HG02642 (cell line): ENCODE data around the gene ZDHHC14.
"Not testable (repeated sequence)": the region's sequence is repeated elsewhere in the genome, so short reads cannot be mapped to it uniquely, and the experiment has no call there.

Experiments used
- ATAC-seq: cut with Tn5 transposase; IDR thresholded peaks from one replicate; pipeline ENCODE4 v1.9.1; 2021; ENCODE audit warnings: mild to moderate bottlenecking; ENCODE audit not compliant: unreplicated experiment, poor library complexity

The ZDHHC14 gene

DNA sequence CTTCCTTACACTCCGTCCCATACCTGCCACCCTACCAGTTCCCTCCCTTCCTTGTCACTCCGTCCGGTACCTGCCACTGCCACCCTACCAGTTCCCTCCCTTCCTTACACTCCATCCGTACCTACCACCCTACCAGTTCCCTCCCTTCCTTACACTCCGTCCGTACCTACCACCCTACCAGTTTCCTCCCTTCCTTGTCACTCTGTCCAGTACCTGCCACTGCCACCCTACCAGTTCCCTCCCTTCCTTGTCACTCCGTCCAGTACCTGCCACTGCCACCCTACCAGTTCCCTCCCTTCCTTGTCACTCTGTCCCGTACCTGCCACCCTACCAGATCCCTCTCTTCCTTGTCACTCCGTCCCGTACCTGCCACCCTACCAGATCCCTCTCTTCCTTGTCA lies 310.6 kb downstream of the ZDHHC14 start:
- not testable (repeated sequence) for ATAC-seq

DNA sequence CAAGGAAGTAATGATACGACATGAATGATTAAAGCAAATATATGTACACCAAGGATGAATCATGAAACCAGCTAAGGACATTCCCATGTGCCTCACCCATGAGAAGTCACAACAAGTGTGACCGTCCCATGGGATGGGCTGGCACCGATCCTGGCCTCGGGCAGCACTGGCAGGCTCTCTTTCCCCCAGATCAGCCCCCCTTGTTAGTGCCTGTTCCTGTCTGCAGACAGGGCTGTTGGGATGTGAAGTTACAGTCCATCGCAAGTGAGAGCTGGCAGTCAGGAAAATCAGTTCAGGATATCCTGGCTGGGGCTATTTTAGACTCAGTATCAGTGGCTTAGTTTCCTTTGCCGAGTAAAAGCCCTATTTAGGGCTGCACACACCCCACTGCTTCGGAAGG lies 312.9 kb downstream of the ZDHHC14 start:
- no peak for ATAC-seq

DNA sequence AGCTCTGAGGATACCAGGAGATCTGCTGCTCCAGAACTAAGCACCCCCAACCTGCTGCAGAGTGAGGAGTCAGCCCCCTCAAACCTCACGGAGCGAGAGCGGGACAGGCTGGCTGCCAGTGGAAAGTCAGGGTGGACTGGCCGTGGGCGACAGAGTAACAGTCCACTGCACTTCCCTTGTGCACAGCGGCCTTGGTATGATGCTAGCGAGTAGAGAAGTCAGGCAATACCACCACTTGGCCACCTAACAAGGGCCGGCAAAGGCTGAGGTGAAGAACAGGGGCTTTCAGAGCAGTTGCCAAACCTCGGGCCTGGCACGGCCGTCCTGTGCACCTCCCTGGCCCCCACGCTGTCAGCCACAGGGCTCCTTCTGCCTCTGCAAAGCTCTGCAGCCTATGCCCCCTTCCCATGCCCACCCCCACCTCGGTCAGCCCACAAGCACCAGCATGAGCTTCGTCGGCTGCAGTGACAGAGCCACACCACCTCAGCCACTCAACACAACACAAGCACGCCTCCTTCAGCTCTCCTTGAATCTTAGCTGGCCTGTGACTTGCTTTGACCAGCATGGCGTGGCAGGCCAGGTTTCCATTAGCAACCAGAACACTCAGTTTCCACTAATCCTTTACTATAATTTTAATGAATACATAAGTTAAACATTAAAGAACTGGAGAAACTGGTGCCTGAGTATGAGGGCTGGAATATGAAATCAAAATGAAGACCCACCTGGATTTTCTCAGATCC lies 314.5 kb downstream of the ZDHHC14 start:
- no peak for ATAC-seq

DNA sequence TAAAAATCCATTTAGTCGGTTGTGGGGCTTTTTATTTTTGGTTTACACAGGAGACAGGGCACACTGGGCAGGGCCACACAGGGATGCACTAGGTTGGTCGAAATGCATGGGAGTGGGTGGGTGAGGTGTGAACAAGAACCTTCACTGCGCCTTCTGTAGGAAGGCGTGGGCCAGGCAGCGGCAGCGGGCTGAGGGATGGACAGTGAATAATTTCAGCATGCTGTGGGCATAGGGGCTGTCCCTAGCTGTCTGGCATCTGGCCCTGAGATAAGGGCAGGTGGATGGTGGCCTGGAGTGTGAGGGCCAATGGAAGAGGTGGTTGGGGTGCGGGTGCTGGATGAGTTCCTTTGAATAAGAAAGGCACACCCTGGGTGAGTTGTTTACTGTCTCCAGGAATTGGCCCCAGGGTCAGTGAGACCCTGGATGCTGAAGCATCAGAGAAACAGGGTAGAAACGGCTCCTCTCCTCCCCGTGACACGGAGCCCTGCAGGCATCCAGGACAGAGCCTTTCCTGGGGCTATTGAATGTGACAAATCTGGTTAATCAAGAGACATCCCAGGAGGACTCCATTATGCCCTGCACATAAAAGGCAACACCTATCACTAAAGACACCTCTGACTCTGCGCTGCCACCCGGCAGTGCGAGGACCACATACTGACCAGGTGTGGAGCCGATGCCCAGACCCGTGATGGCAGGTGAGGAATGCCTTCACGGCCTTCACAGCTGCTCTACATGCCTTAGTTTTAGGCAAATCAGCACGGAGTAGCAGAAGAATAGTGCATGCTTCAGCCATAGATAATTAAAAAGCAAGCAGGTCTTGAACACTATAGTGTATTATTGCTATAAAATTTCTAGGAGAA lies 319.0 kb downstream of the ZDHHC14 start:
- ATAC-seq: no peak

DNA sequence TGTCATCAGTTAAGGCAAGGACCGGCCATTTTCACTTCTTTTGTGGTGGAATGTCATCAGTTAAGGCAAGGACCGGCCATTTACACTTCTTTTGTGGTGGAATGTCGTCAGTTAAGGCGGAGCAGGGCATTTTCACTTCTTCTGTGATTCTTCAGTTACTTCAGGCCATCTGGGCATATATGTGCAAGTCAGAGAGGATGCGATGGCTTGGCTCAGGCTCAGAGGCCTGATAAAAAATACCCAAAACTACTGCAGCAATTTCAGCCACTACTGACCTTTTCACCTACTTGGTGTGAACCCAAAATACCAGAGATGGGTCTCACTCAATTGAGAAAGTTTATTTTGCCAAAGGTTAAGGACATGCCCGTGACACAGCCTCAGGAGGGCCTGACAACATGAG lies 325.4 kb downstream of the ZDHHC14 start:
- not testable (repeated sequence) for ATAC-seq

DNA sequence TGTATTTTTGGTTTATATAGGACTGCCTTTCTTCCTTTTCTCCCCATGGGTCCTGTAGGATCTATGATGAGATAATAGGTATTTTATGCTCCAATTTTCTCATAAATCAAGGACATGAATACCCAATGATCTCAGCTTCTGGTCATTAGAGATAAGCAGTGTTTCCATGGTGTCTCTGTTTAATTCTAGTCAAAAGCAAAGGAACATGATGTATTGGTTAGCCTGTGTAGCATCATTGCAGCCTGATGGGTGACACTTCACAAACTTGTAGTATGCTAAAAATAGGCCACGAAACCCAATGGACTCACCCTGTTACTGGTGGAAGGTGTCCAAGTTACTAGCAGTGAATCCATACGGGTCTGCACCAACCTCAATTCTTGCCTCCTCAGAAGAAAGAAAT lies 325.9 kb downstream of the ZDHHC14 start:
- no peak for ATAC-seq

DNA sequence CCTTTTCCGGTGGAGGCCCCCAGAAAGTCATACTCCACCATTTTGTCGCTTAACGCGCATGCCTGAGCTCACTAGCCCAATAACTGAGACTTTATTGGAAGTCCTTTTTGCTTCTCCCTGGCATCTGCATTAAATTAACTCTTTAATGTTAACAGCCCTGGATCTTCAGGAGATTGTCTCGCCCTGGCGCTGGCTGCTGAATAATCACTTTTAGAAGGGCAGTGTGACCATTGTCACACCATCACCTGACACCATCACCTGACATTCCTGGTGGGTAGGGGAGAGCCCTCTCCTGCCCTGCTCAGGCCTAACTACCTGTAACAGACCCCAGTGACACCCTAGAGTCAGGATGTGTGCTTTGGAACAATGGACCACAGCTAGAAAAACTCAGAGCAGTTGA lies 326.6 kb downstream of the ZDHHC14 start:
- no peak for ATAC-seq

DNA sequence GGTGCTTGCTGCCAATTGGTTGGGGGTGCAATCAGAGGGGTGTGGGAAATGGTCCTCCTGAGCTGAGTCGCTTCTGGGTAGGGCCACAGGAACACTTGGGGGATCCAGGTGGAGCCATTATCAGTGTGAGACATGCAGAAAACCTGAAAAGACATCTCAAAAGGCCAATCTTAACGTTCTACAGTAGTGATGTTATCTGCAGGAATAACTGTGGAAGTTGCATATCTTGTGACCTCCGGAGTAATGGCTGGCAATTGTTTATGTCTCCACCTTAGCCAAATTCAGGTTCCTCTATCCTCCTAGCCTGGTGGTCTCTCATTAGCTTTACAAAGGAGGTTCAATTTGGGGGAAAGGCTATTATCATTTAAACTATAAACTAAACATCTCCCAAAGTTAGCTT lies 327.2 kb downstream of the ZDHHC14 start:
- no peak for ATAC-seq

DNA sequence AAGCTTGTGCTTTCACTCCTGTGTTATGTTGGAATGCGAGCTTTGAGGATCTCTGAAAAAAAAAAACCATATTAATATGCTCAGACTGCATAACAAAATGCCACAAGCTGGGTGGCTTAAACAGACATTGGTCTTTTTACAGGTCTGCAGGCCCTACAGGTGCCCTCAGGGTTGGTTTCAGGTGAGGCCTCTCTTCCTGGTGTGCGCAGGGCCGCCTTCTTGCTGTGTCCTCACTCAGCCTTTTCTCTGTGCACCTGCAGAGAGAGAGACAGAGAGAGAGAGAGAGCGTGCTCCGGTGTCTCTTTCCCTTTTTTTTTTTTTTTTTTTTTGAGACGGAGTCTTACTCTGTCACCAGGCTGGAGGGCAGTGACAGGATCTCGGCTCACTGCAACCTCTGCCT lies 327.9 kb downstream of the ZDHHC14 start:
- ATAC-seq: no peak

DNA sequence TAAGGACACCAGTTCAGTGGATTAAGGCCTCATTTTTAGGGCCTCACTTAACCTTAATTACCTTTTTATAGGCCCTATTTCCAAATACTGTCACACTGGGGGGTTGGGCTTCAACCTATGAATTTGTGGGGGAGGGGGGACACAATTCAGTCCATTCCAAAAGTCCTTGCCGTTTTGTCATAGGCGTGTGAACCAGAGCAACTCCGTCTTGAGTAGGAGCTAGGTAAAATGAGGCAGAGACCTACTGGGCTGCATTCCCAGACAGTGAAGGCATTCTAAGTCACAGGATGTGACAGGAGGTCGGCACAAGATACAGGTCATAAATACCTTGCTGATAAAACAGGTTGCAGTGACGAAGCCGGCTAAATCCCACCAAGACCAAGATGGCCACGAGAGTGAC lies 328.6 kb downstream of the ZDHHC14 start:
- ATAC-seq: no peak

DNA sequence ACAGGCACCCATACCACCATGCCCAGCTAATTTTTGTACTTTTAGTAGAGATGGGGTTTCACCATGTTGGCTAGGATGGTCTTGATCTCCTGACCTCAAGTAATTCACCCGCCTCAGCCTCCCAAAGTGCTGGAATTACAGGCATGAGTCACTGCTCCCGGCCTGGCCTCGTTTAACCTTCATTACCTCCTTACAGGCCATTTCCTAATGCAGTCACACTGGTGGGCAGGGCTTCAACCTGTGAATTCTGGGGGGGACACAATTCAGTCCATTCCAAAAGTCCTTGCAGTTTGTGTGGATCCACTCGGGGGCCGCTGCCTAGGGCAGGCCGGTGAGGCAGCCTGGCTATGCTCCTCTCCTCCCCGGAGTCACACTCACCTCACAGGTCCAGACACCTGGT lies 329.6 kb downstream of the ZDHHC14 start:
- ATAC-seq: no peak

DNA sequence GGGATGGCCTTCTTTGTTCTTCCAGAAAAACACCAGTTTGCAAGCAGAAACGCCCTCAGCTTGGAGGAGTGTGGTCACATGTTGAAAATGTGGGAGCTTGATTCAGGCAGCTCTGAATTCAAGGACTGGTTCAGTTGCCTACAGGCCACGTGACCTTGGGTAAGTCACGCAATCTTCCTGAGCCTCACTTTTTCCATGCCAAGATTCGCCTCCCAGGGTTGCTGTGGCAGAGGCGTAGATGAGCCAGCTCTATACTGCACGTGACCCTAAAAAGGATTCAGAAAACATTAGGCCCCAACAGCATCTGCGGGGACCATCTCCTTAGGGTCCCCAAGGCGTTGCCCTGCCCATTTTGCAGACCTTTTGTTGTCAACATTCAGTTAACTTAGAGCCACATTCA lies 330.1 kb downstream of the ZDHHC14 start:
- ATAC-seq: no peak

DNA sequence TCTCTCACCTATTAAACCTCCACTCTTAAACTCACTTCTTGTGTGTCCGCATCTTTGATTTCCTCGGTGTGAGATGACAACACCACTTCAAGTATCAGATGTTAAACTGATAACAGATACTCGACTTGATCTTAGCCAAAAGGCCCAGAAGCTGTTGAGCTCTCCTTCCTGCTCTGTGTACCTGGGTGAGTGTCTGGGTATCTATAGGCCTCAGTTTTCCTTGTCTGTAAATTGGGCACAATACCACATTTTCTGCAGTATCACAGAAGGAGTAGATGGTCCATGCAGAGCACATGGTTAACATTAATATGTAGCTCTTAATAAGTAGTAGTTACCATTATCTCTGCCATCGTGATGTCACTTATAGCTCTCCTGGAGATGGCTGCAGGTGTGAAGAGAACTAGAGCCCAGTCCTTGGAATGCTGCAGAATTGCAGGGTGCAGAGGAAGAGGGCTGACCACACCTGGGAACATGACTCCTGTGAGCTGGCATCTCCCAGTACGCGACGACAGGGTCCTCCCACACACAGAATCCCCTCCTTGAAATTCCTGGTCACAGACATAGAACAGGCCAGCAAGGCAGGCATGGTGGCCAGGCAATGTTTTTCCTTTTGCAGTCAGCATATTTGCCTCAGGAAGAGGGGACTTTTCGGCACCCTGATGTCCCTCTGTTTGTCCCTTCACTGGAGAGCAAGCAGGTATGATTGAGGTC lies 331.8 kb downstream of the ZDHHC14 start:
- no peak for ATAC-seq

DNA sequence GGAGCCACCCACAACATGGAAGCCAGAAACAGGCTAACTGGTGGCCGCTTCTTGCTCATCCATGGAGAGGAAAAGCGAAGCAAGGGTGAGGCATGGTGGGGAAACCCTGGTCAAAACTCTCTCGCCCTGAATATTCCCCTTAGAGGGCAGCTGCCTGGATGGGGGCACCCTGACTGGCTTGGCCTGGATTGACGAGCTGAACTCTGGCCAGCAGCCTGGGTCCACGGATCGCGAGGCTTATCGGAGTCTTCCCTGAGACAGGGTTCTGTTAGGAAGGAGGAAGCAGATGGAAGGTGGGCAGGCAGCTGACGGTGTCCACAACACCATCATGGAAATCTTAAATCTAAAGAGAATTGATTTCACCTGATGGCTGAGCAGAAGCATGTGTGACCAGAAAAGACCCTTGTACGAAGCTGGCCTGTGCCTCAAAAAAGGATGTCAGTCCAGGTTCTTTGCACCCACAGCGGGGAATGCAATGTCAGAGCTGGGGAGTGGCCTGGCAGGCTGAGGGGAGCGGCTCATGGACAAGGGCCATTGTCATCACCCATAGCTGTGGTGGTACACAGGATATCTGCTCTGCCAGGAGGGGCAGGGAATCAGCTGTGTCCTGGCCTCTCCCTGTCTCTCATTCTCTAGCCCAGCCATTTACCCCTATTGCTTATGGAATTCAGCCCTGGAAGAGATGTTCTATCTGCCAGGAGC lies 332.6 kb downstream of the ZDHHC14 start:
- ATAC-seq: no peak

DNA sequence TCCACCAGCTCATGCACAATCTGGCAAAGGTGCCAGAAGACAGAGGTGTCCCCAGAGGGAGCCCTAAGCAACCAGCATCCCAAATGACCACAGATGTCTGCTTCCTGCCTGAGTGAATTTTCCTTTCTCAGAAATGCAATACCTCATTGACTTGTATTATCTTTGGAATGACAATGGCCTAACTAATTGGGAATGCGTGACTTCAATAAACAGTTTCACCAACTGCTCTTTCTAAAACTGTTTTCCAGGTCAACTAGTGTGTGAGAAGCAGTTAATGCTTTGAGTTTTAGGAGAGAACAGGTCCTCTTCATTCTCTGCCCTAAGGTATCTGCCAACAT lies 333.1 kb downstream of the ZDHHC14 start:
- ATAC-seq: no peak

DNA sequence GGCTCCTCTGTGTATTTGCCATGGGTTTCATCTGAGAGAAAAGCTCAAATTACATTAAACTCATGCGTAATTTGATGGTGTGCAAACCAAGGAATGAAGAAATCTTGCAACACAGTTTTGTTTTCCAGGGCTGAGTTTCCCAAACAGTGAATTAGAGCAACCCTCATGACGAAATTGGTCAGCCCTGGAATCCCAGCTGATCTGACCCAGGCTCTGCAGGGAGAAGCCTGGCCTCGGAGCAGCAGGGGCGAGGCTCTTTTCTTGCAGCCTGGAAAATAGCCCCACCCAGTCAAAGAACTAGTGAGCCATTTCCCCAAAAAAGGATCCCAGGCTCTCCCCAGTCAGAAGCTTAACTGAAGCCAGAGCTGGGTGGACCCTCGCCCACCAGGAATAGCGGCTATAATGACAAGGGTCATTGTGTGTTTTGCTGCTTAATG lies 334.8 kb downstream of the ZDHHC14 start:
- no peak for ATAC-seq

DNA sequence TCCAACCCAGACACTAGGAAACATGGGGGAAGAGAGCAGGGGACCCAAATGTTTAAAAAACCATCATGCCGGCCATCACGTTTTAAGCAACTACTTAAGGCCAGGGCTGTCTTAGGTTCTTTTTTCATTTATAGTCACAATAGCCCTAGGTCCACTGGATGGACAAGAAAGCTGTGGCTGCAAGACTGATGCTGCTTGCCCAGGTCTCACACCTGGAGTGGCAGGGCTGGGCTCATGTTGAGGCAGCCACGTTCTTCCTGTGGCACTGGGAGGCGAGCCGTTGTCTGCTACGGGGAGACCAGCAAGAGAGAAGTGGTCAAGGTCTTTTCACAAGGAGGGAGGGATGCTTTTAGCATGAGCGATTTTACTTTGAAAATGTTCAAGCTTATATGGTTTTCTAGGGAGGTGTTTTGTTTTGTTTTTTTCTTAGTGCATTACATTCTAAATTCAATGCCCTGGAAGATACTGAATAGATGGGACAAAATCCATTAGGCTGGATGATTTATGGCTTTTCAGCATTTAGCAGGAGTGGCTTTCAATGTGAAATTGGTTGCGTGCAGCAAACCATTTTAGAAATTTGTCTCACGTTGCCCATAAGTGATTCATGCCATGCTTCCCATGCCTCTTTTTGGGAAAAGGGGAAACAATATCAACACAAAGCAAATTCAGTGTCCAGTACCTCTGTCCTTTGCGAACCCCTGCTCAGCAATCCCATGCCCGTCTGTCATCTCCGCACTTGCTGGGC lies 335.4 kb downstream of the ZDHHC14 start:
- ATAC-seq: no peak

DNA sequence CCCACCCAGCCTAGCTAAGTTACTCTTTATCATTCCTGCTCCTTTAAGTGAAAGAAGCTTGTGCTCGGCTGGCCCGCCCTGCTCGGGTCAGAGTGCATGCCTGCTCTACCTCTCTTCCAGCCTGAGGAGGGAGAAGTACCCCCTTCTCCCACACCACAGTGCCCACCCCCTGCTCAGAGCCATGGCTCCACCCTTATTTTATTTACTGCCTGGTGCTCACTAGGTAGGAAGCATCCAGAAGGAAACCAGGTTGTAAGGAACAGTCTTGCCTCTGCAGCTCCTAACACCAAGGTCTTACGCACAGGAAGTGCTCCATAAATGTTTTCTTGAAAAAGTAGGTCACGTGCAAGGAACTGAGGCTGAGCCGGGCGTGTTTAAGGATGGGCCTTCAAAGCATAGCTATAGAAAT lies 336.4 kb downstream of the ZDHHC14 start:
- ATAC-seq: no peak

DNA sequence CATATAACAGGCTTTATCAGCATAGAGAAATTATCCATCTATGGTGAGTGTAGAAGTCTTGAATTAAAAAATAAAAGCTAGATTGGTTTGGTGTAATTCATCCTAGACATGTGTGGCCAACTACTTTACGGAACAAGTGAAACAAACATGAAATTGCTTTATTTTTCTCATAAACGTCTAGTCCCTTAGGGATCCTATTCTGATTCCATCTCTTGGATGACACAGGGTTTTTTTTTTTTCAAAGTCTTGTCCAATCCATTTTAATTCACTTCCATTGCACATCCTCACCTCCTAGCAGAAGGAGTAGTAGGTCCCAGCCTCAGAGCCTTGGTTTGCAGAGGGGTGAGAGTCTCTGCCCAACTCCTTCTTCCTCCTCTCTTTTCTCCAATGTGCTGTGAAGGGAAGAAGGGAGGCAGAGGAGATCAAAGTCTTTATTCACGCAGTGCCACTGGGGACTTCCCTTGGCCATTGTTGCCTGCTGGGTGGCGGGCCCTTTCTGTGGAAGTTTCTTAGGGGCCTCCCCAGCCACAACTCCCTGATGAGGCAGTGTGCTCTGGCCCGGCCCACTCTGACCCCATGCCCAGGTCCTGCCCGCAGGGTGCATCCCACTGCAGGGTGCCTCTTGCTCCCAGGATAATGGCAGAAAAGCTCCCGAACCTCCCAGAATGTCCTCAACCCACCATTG lies 337.7 kb downstream of the ZDHHC14 start:
- ATAC-seq: no peak
